HS-27A (cell line): ENCODE data around the gene NLRP13.
"Not testable (repeated sequence)": the region's sequence is repeated elsewhere in the genome, so short reads cannot be mapped to it uniquely, and the experiment has no call there.

Source experiments
- DNase-seq: peaks from one replicate; pipeline ENCODE4 v3.0.0-alpha.2; 2012; ENCODE audit warnings: low read depth, missing footprints

The NLRP13 gene, protein sequence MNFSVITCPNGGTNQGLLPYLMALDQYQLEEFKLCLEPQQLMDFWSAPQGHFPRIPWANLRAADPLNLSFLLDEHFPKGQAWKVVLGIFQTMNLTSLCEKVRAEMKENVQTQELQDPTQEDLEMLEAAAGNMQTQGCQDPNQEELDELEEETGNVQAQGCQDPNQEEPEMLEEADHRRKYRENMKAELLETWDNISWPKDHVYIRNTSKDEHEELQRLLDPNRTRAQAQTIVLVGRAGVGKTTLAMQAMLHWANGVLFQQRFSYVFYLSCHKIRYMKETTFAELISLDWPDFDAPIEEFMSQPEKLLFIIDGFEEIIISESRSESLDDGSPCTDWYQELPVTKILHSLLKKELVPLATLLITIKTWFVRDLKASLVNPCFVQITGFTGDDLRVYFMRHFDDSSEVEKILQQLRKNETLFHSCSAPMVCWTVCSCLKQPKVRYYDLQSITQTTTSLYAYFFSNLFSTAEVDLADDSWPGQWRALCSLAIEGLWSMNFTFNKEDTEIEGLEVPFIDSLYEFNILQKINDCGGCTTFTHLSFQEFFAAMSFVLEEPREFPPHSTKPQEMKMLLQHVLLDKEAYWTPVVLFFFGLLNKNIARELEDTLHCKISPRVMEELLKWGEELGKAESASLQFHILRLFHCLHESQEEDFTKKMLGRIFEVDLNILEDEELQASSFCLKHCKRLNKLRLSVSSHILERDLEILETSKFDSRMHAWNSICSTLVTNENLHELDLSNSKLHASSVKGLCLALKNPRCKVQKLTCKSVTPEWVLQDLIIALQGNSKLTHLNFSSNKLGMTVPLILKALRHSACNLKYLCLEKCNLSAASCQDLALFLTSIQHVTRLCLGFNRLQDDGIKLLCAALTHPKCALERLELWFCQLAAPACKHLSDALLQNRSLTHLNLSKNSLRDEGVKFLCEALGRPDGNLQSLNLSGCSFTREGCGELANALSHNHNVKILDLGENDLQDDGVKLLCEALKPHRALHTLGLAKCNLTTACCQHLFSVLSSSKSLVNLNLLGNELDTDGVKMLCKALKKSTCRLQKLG

DNA sequence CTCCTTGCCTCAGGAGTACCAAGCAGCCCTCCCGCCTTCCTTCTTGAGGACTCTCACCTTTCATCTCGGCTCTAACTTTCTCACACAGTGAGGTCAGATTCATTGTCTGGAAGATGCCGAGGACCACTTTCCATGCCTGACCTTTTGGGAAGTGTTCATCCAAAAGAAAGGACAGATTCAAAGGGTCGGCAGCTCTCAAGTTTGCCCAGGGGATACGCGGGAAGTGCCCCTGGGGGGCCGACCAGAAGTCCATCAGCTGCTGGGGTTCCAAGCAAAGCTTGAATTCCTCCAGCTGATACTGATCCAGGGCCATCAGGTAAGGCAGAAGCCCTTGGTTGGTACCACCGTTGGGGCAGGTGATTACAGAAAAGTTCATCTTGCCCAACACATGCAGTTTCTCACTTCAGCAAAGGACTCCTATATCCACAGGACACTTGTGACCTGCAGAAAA is at the start of gene NLRP13:
Gene NLRP13, minus strand, starts transcription at position 401 of the 451 bp plus-strand sequence. Its CDS starts 25 bp downstream, at position 376.
- no peak for DNase-seq

DNA sequence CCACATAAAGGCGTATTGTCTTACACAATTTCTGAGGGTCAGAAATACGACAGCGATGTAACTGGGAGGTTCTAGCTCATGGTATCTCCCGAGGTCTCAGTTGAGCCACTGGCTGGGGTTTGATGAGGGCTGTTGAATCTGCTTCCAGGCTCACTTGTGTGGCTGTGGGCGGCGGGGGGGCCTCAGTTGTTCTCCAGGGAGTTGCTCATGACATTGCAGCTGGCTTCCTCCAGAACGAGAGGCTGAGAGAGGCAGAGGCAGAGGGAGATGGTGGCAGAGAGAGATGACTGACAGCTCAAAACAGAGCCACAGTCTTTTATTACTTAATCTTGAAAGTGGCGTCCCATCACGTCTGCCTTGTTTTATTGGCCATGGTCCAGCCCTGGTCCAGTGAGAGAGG is 48.3 kb upstream of the NLRP13 start:
- no peak for DNase-seq

DNA sequence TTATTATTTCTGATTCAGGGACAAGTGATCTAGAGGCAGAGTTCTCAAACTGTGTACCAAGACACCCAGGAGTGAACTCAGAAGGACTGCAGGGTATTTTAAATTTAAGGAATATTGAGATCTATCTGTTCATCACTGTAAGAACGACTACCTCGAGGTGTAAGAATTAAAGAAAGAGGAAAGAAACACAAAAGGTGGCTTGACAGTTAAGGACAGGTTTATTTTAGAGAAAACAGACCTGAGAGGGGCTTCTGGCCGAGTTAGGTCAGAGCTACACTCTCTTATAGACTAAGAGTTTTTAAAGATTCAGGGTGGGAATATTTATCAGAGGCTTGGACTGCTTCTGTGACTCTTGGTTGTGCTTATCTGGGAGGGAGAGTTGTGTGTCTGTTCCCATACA is 41.8 kb upstream of the NLRP13 start:
- no peak for DNase-seq

DNA sequence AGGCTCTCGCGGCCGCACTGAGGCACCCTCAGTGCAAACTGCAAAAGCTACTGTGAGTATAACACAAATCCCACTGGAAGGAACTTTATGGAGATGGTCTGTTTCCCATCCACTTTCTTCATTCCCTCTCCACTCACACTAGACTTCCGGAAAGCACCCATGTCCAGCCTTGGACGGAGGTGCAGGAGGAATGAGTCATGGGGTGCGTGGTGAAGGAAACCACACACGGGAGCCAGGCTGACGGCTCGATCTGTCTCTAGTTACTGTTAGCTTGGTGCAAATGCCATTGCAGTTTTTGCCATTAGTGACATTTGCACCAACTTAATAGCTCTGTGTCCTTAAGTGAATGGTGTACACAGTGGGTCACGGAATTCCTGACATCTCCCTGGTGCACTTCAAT is 30.1 kb upstream of the NLRP13 start:
- no peak for DNase-seq

DNA sequence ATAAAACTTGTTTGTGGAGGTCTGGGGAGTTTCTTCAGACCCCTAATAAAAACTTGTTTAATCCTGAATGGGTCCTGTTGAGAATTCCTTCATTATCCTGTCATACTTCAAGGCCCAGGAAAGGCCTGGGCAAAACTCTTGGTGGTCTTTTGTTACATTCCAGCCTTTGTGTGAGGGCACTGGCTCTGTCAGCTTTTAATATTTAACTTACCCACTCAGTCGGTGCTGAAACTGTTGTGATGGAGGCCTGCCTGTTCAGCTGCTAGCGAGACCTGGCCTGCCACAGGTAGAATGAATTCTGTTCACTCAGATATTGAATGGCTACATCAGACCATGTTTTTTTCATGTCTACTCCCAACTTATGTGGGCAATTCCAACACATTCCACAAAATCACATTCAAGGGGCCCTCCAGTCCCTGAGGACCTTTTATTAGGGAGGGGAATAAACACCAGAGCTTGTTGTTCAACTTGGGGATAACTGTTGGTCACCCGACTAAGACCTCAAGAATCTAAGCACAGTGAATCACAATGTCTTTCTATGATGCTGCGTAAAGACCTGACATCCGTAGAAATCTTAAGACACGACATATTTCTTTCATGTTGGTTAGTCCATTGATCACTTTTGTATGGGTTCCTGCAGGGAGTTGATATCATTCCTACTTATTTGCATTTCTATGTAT is 28.0 kb upstream of the NLRP13 start:
- DNase-seq = no peak

DNA sequence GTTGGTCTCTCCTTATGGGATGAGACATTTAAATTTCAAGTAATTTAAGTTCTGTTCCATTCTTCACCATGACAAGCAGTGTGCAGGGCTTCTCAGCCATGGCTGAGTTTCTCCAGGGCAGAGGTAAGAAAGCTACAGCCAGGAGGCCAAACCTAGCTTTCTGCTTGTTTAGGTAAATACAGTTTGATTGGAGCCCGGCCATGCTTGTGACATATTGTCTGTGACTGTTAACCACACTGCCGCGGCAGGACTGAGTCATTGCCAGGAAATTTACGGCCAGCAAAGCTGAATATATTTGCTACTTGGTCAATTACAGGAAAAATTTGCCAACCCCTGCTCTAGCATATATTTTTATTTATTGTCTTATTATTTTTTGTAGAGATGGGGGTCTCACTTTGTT is 26.2 kb upstream of the NLRP13 start:
- DNase-seq = peak; percentile 20

DNA sequence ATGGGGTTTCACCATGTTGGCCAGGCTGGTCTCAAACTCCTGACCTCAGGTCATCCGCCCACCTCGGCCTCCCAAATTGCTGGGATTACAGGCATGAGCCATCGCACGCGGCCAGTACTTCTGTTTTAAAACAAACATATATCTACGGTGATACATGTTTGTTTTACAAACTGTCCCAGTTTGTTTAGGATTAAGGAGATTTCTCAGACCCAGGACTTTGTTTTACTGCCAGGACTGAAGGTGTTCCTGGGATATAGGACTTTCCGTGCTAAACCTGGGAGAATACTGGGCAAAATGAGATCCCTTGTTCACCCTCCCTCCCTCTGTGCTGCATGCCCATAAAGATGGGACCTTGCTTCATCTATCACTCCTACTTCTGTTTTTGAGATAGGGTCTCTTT is 24.3 kb upstream of the NLRP13 start:
- no peak for DNase-seq

DNA sequence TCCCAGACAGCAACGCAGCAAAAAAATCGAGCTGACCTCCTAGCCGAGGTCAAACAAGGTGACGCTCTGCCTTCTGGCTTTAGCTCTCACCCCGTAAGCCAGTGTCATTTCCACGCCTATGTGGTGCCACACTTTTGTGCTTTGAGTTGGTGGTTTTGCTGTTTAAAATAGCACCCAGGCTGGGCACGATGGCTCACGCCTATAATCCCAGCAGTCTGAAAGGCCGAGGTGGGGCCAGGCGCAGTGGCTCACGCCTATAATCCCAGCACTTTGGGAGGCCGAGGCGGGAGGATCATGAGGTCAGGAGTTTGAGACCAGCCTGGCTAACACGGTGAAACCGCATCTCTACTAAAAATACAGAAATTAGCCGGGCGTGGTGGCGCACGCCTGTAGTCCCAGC is 18.4 kb upstream of the NLRP13 start:
- not testable (repeated sequence) for DNase-seq

DNA sequence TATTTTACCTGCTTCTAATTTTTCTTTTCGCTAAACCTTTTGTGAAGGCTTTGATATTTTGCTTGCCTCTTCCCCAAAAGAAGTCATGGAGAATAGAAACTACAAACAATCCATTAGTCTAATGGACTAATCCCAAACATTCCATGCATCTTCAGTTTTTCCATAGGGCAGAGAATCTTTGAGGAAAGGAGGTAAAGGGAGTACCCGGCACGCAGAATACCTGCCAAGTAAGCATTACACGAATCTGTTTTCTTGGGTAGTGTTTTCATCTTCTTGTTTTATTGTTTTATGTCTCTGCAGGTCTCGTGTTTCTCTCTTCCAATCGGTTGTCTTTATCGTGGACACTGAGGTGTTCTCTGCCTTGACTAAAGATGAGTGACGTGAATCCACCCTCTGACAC is 15.4 kb upstream of the NLRP13 start, which contains the start of gene NLRP8:
Gene NLRP8, plus strand, starts transcription at position 301 of the 400 bp plus-strand sequence.
- no peak for DNase-seq

DNA sequence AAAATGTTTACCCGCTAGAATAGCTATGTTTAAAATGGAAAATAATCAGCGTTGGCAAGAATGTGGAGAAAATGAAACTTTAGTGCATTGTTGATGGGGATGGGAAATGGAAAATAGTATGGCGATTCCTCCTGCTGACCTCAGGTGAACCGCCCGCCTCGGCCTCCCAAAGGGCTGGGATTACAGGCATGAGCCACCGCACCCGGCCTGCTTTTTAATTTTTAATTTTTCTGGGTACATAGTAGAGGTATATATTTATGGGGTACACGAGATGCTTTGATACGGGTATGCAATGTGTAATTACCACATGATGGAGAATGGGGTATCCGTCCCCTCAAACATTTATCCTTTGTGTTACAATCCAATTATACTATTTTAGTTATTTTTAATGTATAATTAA is 8.2 kb upstream of the NLRP13 start:
- no peak for DNase-seq

DNA sequence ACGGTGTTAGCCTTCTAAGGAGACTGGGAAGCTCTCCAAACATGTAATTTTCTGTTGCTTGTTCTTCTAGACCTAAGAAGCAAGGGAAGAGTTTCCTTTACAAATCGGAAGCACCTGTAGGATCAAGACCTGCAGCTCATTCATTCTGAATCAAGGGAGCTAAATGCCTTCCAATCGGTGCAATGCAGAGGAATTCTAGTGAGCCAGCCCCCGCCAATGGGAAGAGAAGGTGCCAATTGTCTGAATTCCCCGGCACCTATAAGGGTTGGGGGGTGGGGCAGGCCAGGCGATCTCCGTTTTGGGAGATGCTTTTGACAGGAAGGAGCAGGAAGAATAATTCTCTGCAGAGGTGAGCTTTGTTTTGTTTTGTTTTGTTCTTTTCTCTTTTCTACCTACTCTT is 7.1 kb upstream of the NLRP13 start:
- no peak for DNase-seq

DNA sequence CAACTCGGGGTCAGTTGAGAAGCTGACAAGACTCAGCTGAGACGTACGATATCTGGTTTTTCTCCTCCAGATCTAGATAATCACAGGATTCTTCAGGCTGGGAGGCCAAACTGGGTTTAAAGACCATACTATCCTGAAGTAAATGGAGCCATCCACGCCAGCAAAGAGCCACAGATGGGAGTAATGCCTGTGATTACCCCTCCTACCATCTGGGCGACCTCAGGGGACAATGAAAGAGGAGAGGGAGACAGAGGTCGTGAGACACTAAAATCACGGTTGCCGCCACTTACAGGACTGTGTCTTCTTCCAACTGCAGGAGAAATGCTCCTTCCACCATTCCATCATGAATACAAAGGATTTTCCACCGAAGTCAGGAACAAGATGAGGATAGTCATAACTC is 3.1 kb upstream of the NLRP13 start:
- DNase-seq = no peak

DNA sequence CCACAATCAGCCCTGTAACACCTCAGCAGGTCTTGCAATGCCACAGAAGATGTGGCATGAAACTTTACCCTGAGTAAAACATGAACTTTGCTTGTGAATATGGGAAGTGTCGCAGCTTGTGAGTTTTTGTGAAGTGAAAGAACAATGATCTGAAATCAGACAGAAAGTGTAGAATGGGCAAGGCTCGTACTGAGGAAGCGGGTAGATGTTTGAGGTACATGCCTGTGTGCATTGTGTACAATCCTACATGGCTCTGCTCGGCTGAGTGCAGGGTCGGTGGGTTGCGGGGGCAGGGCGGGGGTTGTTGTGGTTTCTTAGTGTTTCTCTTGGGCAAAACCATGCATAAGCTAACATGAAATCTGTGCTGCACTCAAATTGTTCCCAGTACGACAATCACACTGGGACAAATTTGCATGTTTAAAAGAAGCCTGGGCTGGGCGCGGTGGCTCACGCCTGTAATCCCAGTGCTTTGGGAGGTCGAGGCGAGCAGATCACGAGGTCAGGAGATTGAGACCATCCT is 1.1 kb downstream of the NLRP13 start:
- no peak for DNase-seq

DNA sequence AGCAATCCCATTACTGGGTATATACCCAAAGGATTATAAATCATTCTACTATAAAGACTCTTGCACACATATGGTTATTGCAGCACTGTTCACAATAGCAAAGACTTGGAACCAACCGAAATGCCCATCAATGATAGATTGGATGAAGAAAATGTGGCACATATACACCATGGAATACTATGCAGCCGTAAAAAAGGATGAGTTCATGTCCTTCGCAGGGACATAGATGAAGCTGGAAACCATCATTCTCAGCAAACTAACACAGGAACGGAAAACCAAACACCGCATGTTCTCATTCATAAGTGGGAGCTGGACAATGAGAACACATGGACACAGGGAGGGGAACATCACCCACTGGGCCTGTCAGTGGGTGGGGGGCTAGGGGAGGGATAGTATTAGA is 2.9 kb downstream of the NLRP13 start:
- DNase-seq = not testable (repeated sequence)

DNA sequence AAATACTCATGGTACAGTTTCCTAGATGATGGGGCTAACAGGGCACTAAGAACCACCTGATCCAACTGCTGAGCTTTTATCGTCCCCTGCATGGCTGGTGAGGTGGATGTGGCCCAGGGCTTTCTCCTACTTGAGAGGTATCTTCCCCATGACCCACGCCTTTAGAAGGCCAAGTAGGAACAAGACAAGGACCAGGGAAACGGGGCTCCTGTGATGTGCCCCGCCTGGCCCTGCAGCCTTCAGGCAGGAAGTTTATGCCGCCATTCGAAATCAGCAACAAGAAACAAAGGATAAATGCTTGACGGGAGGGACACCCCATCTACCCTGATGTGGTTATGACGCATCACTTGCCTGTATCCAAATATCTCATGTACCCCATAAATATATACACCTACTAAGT is 4.1 kb downstream of the NLRP13 start:
- no peak for DNase-seq

DNA sequence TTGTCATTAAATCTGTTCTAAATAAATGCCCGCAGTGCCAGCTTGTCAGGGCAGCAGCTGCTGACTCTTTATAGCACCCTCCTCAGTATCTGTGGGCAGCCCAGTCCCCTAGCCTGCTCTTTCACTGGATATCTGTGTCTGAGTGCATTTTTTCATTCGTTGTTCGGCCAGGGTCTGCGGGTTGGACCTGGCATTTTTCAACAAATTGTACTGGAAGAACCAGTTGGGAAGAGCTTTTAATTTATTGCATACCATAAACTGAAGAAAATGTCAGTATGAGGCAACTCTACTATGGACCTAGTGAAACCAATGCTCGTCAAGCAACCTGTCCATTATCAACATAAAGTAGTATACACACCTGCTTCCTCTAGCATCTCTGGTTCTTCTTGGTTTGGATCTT is 8.6 kb downstream of the NLRP13 start:
- no peak for DNase-seq

DNA sequence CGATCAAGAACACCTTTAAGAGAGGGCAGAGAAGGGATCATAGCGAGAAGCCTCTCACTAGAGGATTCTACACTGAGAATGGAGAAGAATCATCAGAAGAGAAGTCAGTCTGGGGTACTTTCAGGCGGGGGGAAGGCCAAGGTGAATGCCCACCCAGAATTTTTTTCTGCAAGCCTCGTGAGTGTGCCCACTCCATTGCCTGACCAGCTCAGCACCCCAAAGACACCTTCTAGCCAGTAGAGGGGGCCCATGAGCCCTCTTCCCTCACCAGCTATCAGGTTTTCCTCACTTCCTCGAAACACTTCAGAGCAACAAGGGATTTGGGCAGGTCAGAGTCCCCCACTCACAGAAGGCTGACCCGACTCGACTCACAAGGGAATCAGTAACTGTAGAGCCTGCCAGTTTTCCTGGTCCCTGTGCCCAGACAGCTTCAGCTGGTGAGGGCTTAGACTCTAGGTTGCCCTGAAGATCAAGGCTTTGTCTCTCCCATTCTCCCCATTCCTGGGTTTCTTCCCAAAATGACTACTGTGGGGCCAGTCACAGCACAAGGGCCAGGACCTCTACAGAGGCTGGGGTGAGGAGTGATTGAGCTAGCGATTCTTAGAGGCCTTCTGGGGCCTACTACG is 18.4 kb downstream of the NLRP13 start:
- peak; percentile 1 for DNase-seq

DNA sequence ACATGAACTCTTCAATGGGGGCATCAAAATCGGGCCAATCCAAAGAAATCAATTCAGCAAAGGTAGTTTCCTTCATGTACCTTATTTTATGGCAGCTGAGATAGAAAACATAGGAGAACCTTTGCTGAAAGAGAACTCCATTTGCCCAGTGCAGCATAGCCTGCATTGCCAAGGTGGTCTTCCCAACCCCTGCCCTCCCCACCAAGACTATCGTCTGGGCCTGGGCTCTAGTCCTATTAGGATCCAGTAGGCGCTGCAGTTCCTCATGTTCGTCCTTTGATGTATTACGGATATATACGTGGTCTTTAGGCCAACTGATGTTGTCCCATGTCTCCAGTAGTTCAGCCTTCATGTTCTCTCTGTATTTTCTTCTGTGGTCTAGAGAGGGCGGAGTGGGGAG is 19.2 kb downstream of the NLRP13 start:
- DNase-seq = no peak

DNA sequence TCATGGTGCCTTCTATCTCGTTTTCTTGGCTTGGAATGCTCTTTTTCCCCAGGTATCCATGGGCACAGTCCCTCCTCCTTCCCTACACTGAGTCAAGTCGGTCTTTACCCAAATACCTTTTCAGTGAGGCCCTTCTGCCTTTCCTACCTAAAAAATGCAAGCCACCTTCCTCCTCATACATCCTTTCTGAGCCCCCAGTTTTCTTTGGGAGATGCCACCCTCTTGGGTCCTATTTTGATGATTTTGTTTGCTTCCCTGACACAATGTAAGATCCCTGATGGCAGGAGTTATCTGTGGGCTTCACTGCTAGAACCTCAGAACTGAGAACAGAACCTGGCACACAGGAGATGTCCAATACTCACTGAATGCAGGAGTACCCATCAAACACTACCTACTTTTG is 22.3 kb downstream of the NLRP13 start:
- DNase-seq = no peak

DNA sequence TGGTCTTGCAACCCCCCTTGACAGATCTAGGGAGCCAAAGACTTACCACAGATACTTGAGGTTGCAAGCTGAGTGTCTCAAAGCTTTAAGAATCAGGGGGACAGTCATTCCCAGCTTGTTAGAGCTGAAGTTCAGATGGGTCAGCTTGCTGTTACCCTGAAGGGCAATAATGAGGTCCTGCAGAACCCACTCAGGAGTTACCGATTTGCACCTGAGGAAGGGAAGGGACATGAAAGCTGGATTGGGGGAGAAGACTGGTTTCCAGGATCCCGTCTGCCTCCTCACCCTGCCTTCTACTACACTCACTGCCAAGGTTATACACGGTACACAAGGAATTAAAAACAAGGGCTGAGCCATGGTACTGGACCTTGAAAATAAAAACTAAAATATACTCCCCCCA is 24.4 kb downstream of the NLRP13 start:
- DNase-seq = no peak

DNA sequence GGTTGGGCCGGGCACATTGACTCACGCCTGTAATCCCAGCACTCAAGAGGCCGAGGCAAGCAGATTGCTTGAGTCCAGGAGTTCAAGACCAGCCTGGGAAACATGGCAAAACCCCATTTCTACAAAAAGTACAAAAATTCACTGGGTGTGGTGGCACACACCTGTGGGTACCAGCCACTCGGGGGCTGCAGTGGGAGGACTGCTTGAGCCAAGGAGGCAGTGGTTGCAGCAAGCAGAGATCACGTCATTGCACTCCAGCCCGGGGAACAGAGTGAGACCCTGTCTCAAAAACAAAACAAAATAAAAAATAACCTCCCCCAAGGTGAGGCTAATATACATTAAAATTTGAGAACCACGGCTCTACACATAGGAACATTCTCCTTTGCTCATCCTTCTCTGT is 24.9 kb downstream of the NLRP13 start:
- DNase-seq = no peak
